NB4 (cell line): ENCODE data around the gene DNAJC12.

Source experiments
- CTCF ChIP-seq: IDR thresholded peaks from one replicate; pipeline ENCODE4 v1.5.1; 2012; ENCODE audit warnings: low read depth, low read length
- POLR2A ChIP-seq: IDR thresholded peaks from 2 replicates; pipeline ENCODE4 v1.6.1; 2011; ENCODE audit warnings: mild to moderate bottlenecking; ENCODE audit not compliant: insufficient read length; ENCODE audit errors: extremely low read depth

GRCh38 chr10:67788028-67788886 is 49.7 kb downstream of the DNAJC12 start:
- TF ChIP-seq CTCF, result peak; percentile 84
- TF ChIP-seq POLR2A, result no peak
